ENCODE data around the gene CHIT1.

DNA sequence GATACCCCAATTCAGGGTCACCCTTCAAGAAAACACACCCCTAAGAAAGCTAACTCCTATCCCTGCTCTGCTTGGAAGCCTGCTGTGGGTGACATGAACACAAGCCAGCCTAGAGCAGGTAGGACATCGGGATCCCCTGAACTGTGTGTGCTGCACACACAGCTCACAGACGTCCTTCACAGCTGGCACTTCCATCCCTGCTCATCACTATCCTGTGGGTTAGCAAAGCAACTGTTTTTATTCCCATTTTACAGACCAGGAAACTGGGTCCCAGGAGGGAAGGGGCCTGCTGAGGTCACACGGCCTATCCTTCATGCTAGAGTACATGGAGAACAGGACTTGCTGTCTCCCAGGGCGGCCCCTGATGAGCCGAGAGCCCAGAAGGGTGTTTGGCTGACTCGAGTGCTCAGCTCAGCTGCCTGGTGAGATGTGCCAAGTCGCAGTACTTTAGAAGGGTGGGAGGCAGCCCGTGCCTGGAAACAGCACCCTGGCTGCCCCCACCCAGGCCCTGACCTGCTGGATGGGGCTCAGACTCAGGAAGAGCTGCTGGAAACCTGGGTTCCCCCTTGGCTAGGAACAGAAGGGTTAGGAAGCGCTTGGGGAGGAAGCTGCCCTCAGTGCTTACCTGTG, 47.6 kb upstream of the CHIT1 start:
- TF ChIP-seq CEBPB (IDR thresholded peaks at IDR 0.05; ENCODE audit: low read depth): no peak
- TF ChIP-seq EZH2phosphoT487 (IDR thresholded peaks at IDR 0.05; ENCODE audit: borderline replicate concordance): no peak
- no peak for TF ChIP-seq EZH2 (IDR thresholded peaks at IDR 0.05)
- TF ChIP-seq SIN3A (IDR thresholded peaks at IDR 0.05; ENCODE audit: low read depth): no peak
- TF ChIP-seq YY1 (IDR thresholded peaks at IDR 0.05; ENCODE audit: extremely low read depth, insufficient replicate concordance, low read depth, low read length): no peak
- TF ChIP-seq CTCF (IDR thresholded peaks at IDR 0.05 in 2 of 3, conservative IDR thresholded peaks at IDR 0.05 in 1 of 3; ENCODE audit: borderline replicate concordance in 1 of 3, insufficient read depth in 1 of 3, low read depth in 2 of 3, low read length in 2 of 3): no peak

Data from HCT116 (cell line).